Stimulated activated CD8-positive, alpha-beta memory T cell treated with anti-CD3 and anti-CD28 coated beads, Interleukin-15, amount 100 ng/mL, for 1 hour (primary cell): ENCODE measurements around the gene SEC14L2.
"Not testable (repeated sequence)": the region's sequence is repeated elsewhere in the genome, so short reads cannot be mapped to it uniquely, and the experiment has no call there.

ENCODE experiments used
- DNase-seq: peaks from one replicate; pipeline ENCODE4 v3.0.0-alpha.2; 2020; ENCODE audit warnings: low read depth

The SEC14L2 gene

GRCh38 chr22:30455075-30455840, 58.4 kb downstream of the SEC14L2 start:
- no peak for DNase-seq

- no peak for DNase-seq
These were observed 61.2 kb downstream of the SEC14L2 start for GRCh38 chr22:30457981-30458380.

- no peak for DNase-seq
These were observed 62.6 kb downstream of the SEC14L2 start for GRCh38 chr22:30459181-30460052.

GRCh38 chr22:30460147-30460546, 63.3 kb downstream of the SEC14L2 start:
- DNase-seq, result no peak

- DNase-seq, result not testable (repeated sequence)
These were observed 63.7 kb downstream of the SEC14L2 start for GRCh38 chr22:30460555-30460954.

GRCh38 chr22:30469165-30469564, 72.3 kb downstream of the SEC14L2 start:
- DNase-seq, result no peak

- DNase-seq, result no peak
These were observed 73.8 kb downstream of the SEC14L2 start for GRCh38 chr22:30470655-30471054.

- no peak for DNase-seq
These were observed 74.9 kb downstream of the SEC14L2 start, which contains the start of gene SEC14L3 for GRCh38 chr22:30471616-30472318. Gene SEC14L3, minus strand, starts transcription at chr22:30472017. Its CDS starts 59 bp downstream, at chr22:30471958.

GRCh38 chr22:30472994-30473720, 76.3 kb downstream of the SEC14L2 start:
- DNase-seq, result no peak

GRCh38 chr22:30474121-30474520, 77.3 kb downstream of the SEC14L2 start:
- no peak for DNase-seq
